K562 (cell line): Measurements from ENCODE around the gene MBP. TPM values are rescaled to one million over a fixed set of nuclear protein-coding genes. Genes with fewer than 3 reads are reported as not detected.

Experiments used
- ATF3 ChIP-seq, 2 experiments: fragments of 450-650 bp in 1 of 2; sonication (generic) in 1 of 2; formaldehyde crosslinking in 1 of 2; IDR thresholded peaks in 1 of 2; conservative IDR thresholded peaks in 1 of 2; 2 replicates each; pipeline versions ENCODE4 v1.6.1 to v1.8.1; 2016 to 2023; ENCODE audit warnings: mild to moderate bottlenecking in 2 of 2, moderate library complexity in 2 of 2, inconsistent platforms in 1 of 2, missing genetic modification reagents in 1 of 2
- CAMTA2 ChIP-seq: fragments of 250-450 bp; sonication (Bioruptor Pico); conservative IDR thresholded peaks from 2 replicates; pipeline ENCODE4 v1.5.1; 2022
- CBFA2T3 ChIP-seq: fragments of 450-650 bp; IDR thresholded peaks from 2 replicates; pipeline ENCODE4 v1.6.1; 2017
- ELF4 ChIP-seq: fragments of 450-650 bp; formaldehyde crosslinking; IDR thresholded peaks from 2 replicates; pipeline ENCODE4 v1.4.0; 2022; ENCODE audit warnings: missing genetic modification characterization
- EWSR1 ChIP-seq: fragments of 450-650 bp; IDR thresholded peaks from 2 replicates; pipeline ENCODE4 v1.6.1; 2018; ENCODE audit warnings: borderline replicate concordance, mild to moderate bottlenecking, low read depth, moderate library complexity; ENCODE audit not compliant: partially characterized antibody
- NCOR1 ChIP-seq: fragments of 450-650 bp; IDR thresholded peaks from 2 replicates; pipeline ENCODE4 v1.6.1; 2016; ENCODE audit warnings: mild to moderate bottlenecking, moderate library complexity
- PTRF ChIP-seq: fragments of 450-650 bp; IDR thresholded peaks from 2 replicates; pipeline ENCODE4 v1.6.1; 2016; ENCODE audit warnings: mild to moderate bottlenecking, missing genetic modification characterization, missing compliant biosample characterization
- RERE ChIP-seq: sonication (generic); formaldehyde crosslinking; IDR thresholded peaks from 2 replicates; pipeline ENCODE4 v1.8.0; 2023; ENCODE audit warnings: missing genetic modification reagents, mild to moderate bottlenecking, borderline replicate concordance
- RNF219 ChIP-seq: fragments of 250-450 bp; sonication (Bioruptor Pico); IDR thresholded peaks from 2 replicates; pipeline ENCODE4 v1.5.0; 2022; ENCODE audit warnings: mild to moderate bottlenecking
- SMC3 ChIP-seq: conservative IDR thresholded peaks from 2 replicates; pipeline ENCODE4 v1.6.1; 2011; ENCODE audit warnings: low read depth, low read length, improper control_type of control experiment; ENCODE audit not compliant: insufficient read depth
- TAL1 ChIP-seq: fragments of 450-650 bp; IDR thresholded peaks from 2 replicates; pipeline ENCODE4 v1.6.1; 2016; ENCODE audit warnings: mild to moderate bottlenecking
- TFAP4 ChIP-seq: sonication (generic); formaldehyde crosslinking; IDR thresholded peaks from 2 replicates; pipeline ENCODE4 v1.8.0; 2022; ENCODE audit warnings: missing genetic modification reagents, mild to moderate bottlenecking, moderate library complexity, borderline replicate concordance
- THAP12 ChIP-seq: fragments of 250-450 bp; sonication (Bioruptor Pico); IDR thresholded peaks from 2 replicates; pipeline ENCODE4 v1.9.0; 2021; ENCODE audit warnings: mild to moderate bottlenecking, inconsistent platforms
- ZNF133 ChIP-seq: fragments of 250-450 bp; sonication (Bioruptor Pico); IDR thresholded peaks from 2 replicates; pipeline ENCODE4 v1.4.0; 2020; ENCODE audit warnings: mild to moderate bottlenecking
- polyA plus RNA-seq, 8 experiments: library from polyadenylated mRNA; depleted of rRNA in 4 of 8; stranded (reverse) in 5 of 8; unstranded in 3 of 8; fragments of >200 nt; fragmentation: Nextera tagmentation in 2 of 8; fragmentation: Illumina TruSeq in 1 of 8; extraction: Ambion mirVana in 2 of 8; extraction: Trizol in 1 of 8; gene quantifications; 2 replicates each; pipeline versions ENCODE4 v1.2.1 to v1.2.3, GENCODE V29; 2011 to 2014; ENCODE audit warnings: inconsistent platforms in 1 of 8, missing spikeins in 1 of 8
- total RNA-seq, 7 experiments: library from RNA; depleted of rRNA in 6 of 7; stranded (reverse); fragments of >200 nt in 6 of 7; fragmentation: Illumina TruSeq in 2 of 7; extraction: Trizol in 2 of 7; gene quantifications; 2 replicates each; pipeline versions ENCODE4 v1.2.1 to v1.2.3, GENCODE V29; 2011 to 2021; ENCODE audit warnings: low replicate concordance in 1 of 7

The MBP gene
- total and polyA plus RNA-seq, 9 of the 15 experiments (the other 6 are each of a cell fraction or from before 2014, with no cell fraction given): 0.09 TPM; not detected in 8

GRCh38 chr18:77077941-77078689 lies 54.5 kb downstream of the MBP start (continued):
- no peak for TF ChIP-seq RERE
- TF ChIP-seq EWSR1: no peak
- no peak for TF ChIP-seq ELF4 (CRISPR knock-in tag)
- no peak for TF ChIP-seq SMC3
- no peak for TF ChIP-seq PTRF
- no peak for TF ChIP-seq THAP12 (CRISPR knock-in tag)
- peak; percentile 21; the same call in 1 of the 2 replicates for TF ChIP-seq TAL1
- peak; percentile 56 for TF ChIP-seq CBFA2T3
- no peak for TF ChIP-seq CAMTA2 (CRISPR knock-in tag)
- no peak for TF ChIP-seq NCOR1
- peak; percentile 30; the same call in 1 of the 2 replicates for TF ChIP-seq ATF3 (IDR thresholded peaks at IDR 0.05)
- no peak for TF ChIP-seq ATF3 (CRISPR knock-in tag; conservative IDR thresholded peaks at IDR 0.05)
- TF ChIP-seq RNF219: no peak
- TF ChIP-seq TFAP4 (CRISPR knock-in tag): peak; percentile 14; the same call in 1 of the 2 replicates
- TF ChIP-seq ZNF133 (CRISPR knock-in tag): no peak
